ENCODE measurements around the gene RNF212. TPM values are rescaled to one million over a fixed set of nuclear protein-coding genes. Genes with fewer than 3 reads are reported as not detected.
"Not testable (repeated sequence)": the region's sequence is repeated elsewhere in the genome, so short reads cannot be mapped to it uniquely, and the experiment has no call there.

The RNF212 gene
- total RNA-seq, 2 donors from 2014 or later: 3.5 to 4.5 TPM

GRCh38 chr4:1126506-1126905, 13.1 kb upstream of the RNF212 start:
- DNase-seq (ENCODE audit: low spot score in 2 of 2) (no peak), ATAC-seq (no peak)
- H3K36me3 Mint-ChIP-seq: no peaks in the 10 kb centered on the region
- no peak overlapping the region for H3K27ac Mint-ChIP-seq
- H3K9me3 Mint-ChIP-seq: no peaks in the 10 kb centered on the region

GRCh38 chr4:1125466-1125865, 12.1 kb upstream of the RNF212 start:
- ATAC-seq, H3K27ac Mint-ChIP-seq, H3K9me3 Mint-ChIP-seq: not testable (repeated sequence)

DNA sequence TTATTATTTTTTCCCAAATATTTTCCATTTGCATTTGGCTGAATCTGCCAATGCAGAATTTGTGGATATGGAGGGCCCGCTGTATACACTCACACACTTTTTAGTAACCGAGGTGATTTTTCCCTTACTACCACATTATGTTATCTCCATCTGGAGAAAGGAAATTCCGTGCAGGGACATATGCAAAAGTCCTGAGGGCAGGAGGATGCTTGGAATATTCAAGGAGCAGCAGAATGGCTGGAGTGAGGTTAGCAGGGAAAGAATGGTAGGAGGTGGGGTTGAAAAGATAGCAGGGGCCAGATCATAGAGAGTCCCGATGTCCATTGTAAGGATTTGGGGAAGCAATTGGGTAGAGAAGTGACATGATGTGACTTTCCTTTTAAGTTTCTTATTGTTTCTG, 11.5 kb upstream of the RNF212 start:
- Mint-ChIP-seq H3K36me3 (no peaks in the 10 kb centered on the region), H3K27ac (no peak overlapping the region), H3K9me3 (no peaks in the 10 kb centered on the region)
- no peak for ATAC-seq
- DNase-seq (ENCODE audit: low spot score in 2 of 2): no peak

More at GRCh38 chr4:1125466-1125865, 12.1 kb upstream of the RNF212 start:
- DNase-seq (ENCODE audit: low spot score in 2 of 2); H3K36me3 Mint-ChIP-seq: not testable (repeated sequence)

- no peaks in the 10 kb centered on the region for H3K9me3 Mint-ChIP-seq
- DNase-seq (ENCODE audit: low spot score in 2 of 2) (no peak), ATAC-seq (no peak)
- no peak overlapping the region for H3K27ac Mint-ChIP-seq
- H3K36me3 Mint-ChIP-seq: no peaks in the 10 kb centered on the region
Observed at GRCh38 chr4:1122505-1122904, 9.1 kb upstream of the RNF212 start.

GRCh38 chr4:1116838-1117237, 3.5 kb upstream of the RNF212 start:
- DNase-seq (ENCODE audit: low spot score in 2 of 2) (no peak), ATAC-seq (no peak)
- Mint-ChIP-seq H3K36me3 (peaks cover 0 to 2% of the 10 kb centered on the region in 2 donors), H3K27ac (no peak overlapping the region), H3K9me3 (no peaks in the 10 kb centered on the region)

GRCh38 chr4:1115528-1116293, 2.3 kb upstream of the RNF212 start:
- ATAC-seq (no peak), DNase-seq (ENCODE audit: low spot score in 2 of 2) (no peak)
- H3K9me3 Mint-ChIP-seq: no peaks in the 10 kb centered on the region
- no peak overlapping the region for H3K27ac Mint-ChIP-seq
- H3K36me3 Mint-ChIP-seq: peaks cover 0 to 4% of the 10 kb centered on the region in 2 donors

GRCh38 chr4:1112821-1113182, 562 bp downstream of the RNF212 start:
- no peak for ATAC-seq
- Mint-ChIP-seq H3K9me3 (no peaks in the 10 kb centered on the region), H3K27ac (no peak overlapping the region), H3K36me3 (peaks cover 0 to 4% of the 10 kb centered on the region in 2 donors)
- DNase-seq (ENCODE audit: low spot score in 2 of 2): no peak

DNA sequence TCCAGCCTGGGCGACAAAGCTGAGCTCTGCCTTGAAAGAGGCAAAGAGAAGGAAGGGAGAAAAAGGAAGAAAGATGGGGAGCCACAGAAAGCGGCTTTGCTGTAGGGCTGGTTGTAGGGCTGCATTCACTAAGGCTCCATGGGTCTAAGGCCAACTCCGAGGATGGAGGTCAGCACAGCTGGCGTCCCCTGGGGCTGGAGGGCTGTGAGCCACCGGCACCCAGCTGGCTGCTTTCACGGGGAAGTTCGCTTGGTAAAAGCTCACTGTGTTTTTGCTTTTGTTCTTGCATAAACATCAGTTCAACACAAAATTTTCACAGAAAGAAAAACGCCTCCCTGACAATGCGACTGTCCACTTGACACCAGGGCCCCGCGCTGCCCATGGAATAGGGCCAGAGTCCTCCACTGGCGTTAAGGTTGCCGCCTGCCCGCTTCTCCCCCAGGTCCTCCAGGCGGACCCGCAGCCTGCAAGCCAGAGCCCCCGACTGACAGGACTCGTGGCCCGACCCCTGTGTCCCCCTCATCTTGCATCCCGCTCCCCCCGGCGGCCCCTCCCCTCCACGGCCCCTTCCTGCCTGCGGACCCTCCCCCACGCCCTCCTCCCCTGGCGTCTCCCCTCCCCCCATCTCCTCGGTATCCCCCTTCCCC, 1.1 kb downstream of the RNF212 start:
- no peak overlapping the region for H3K27ac Mint-ChIP-seq
- H3K9me3 Mint-ChIP-seq: no peaks in the 10 kb centered on the region
- DNase-seq (ENCODE audit: low spot score in 2 of 2) (no peak), ATAC-seq (no peak)
- peaks cover 0 to 4% of the 10 kb centered on the region in 2 donors for H3K36me3 Mint-ChIP-seq

- H3K36me3 Mint-ChIP-seq: peaks cover 0 to 4% of the 10 kb centered on the region in 2 donors
- no peak overlapping the region for H3K27ac Mint-ChIP-seq
- no peak for ATAC-seq
- DNase-seq (ENCODE audit: low spot score in 2 of 2): no peak
- H3K9me3 Mint-ChIP-seq: no peaks in the 10 kb centered on the region
Observed at GRCh38 chr4:1111259-1111809, 2.0 kb downstream of the RNF212 start.

GRCh38 chr4:1109898-1110506, 3.4 kb downstream of the RNF212 start:
- Mint-ChIP-seq H3K27ac (no peak overlapping the region), H3K36me3 (peaks cover 0 to 4% of the 10 kb centered on the region in 2 donors), H3K9me3 (no peaks in the 10 kb centered on the region)
- ATAC-seq: no peak
- no peak for DNase-seq (ENCODE audit: low spot score in 2 of 2)

GRCh38 chr4:1109333-1109732, 4.0 kb downstream of the RNF212 start:
- H3K27ac Mint-ChIP-seq: no peak overlapping the region
- peaks cover 0 to 4% of the 10 kb centered on the region in 2 donors for H3K36me3 Mint-ChIP-seq
- ATAC-seq (no peak), DNase-seq (ENCODE audit: low spot score in 2 of 2) (no peak)
- H3K9me3 Mint-ChIP-seq: no peaks in the 10 kb centered on the region

GRCh38 chr4:1105662-1106061, 7.7 kb downstream of the RNF212 start:
- ATAC-seq (no peak), DNase-seq (ENCODE audit: low spot score in 2 of 2) (no peak)
- Mint-ChIP-seq H3K9me3 (no peaks in the 10 kb centered on the region), H3K36me3 (no peaks in the 10 kb centered on the region), H3K27ac (no peak overlapping the region)

DNA sequence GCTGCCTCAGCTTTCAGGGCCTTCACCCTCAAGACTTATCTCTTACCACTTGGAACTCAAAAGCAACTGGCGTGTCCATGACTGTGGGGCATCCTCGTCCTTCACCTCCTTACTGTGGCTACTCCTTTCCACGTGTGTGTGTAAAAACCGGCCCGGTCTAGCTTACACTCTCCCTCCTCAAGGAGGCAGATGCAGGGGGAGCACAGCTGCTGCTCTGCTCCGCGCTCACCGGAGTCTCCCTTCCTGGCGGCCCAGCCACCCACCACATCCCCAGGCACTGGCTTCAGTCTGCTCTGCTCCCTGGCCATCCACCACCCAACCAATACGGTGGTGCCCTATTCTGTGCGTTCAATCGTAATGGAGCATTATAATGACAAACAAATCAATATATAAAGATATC, 8.3 kb downstream of the RNF212 start:
- no peak overlapping the region for H3K27ac Mint-ChIP-seq
- ATAC-seq: no peak
- no peaks in the 10 kb centered on the region for H3K36me3 Mint-ChIP-seq
- DNase-seq (ENCODE audit: low spot score in 2 of 2): no peak
- no peaks in the 10 kb centered on the region for H3K9me3 Mint-ChIP-seq

GRCh38 chr4:1104647-1105046, 8.7 kb downstream of the RNF212 start:
- Mint-ChIP-seq H3K27ac (no peak overlapping the region), H3K36me3 (no peaks in the 10 kb centered on the region), H3K9me3 (no peaks in the 10 kb centered on the region)
- ATAC-seq (no peak), DNase-seq (ENCODE audit: low spot score in 2 of 2) (no peak)

DNA sequence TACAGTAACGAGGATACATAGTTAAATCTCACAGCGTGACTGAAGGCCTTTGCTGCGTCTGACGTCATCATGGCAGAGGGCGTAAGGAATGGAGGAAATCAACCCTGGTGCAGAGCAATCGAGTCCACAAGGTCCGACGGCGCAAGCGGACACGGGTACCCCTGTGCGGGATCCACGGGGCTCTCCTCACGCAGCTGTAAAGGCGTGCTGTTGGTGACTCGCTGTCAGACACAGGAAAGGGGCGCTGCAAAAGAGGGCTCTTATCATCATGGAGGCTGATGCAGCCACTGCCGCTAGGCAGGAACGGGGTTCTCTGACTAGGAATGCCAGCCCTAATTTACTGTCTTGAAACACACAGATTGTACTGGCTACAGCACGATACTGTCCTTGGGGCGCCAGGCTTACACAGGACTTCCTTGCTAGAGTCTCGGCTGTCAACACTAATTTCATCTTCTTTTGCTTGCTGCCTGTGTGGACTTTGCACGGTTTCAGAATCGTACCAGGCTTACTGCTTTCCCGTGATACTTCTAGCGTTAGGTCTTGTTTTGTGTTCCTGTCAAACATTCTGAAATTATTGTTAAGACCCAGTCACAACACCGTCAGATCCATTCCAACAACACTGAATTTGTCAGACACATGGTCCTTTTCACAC, 13.6 kb downstream of the RNF212 start:
- H3K27ac Mint-ChIP-seq: no peak overlapping the region
- ATAC-seq (no peak), DNase-seq (ENCODE audit: low spot score in 2 of 2) (no peak)
- no peaks in the 10 kb centered on the region for H3K9me3 Mint-ChIP-seq
- no peaks in the 10 kb centered on the region for H3K36me3 Mint-ChIP-seq

DNA sequence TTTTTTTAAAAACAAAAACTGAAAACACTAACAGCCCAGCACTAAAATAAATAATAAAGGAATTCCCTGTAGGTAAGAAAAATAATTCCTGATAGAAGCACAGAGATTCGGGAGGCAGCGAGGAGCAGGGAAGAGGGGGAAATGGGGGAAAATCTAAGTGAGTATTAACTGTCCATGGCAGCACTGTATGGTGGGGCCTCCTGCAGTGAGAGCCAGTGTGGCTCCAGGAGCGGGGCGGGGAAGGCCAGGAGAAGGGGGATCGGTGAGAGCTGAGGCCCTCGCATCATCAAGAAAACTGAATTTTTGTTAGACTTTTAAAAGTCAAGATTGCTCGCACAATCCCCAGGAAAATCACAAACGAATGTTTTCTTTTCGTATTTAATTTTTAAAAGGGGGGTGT, 14.1 kb downstream of the RNF212 start:
- ATAC-seq (no peak), DNase-seq (ENCODE audit: low spot score in 2 of 2) (no peak)
- Mint-ChIP-seq H3K36me3 (no peaks in the 10 kb centered on the region), H3K27ac (peak overlapping the region in 1 of 2 donors; percentile 17), H3K9me3 (no peaks in the 10 kb centered on the region)

DNA sequence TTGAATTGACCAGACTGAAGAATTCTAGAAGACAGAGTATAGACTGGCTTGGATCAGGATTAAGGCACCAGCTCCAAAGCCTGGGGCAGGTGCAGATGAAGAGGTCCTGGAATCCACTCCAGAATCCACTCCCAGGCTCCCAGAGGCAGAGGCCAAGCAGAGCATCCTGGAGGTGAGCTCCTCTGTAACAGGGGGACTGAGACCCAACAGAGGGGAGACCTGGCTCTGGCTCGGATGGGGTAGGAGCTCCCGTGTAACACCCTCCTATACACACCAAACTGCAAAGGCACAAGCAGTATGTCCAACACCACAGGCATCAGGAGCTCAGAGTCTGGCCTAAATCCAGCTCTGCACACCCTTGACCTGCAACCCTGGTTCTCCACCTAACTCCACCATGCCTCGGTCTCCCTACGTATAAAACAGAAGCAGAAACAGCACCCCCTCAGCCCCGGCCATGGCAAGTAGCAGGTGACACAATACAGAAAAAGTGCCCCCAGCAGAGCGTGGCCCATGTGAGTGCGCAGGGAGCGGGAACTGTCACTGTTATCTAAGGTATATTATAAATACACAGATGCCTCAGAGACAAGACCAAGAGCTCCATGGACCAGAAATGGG, 14.9 kb downstream of the RNF212 start:
- DNase-seq (ENCODE audit: low spot score in 2 of 2): no peak
- no peak for ATAC-seq
- H3K9me3 Mint-ChIP-seq: no peaks in the 10 kb centered on the region
- no peaks in the 10 kb centered on the region for H3K36me3 Mint-ChIP-seq
- no peak overlapping the region for H3K27ac Mint-ChIP-seq
